Activated T-cell treated with anti-CD3 and anti-CD28 coated beads, Interleukin-2, amount 50 U/mL, for 4 hours (primary cell): ENCODE measurements around the gene ZDHHC13. TPM values are rescaled to one million over a fixed set of nuclear protein-coding genes. Genes with fewer than 3 reads are reported as not detected.

Experiments
- ATAC-seq, 2 donors: fragments of 200-7000 bp; cut with Tn5 transposase; one replicate each; pipeline ENCODE4 v1.10.0; 2021
- DNase-seq: peaks from one replicate; pipeline ENCODE4 v3.0.0-alpha.2; 2020
- H3K27me3 Mint-ChIP-seq: one replicate; pipeline ENCODE4 v1.8.0; 2021; ENCODE audit warnings: low read depth, mixed read lengths
- H3K36me3 Mint-ChIP-seq: one replicate; pipeline ENCODE4 v1.8.0; 2022; ENCODE audit warnings: mixed read lengths; ENCODE audit not compliant: insufficient read depth
- H3K4me1 Mint-ChIP-seq: one replicate; pipeline ENCODE4 v1.8.0; 2021; ENCODE audit warnings: low read depth, mixed read lengths
- H3K4me3 Mint-ChIP-seq: one replicate; pipeline ENCODE4 v1.8.0; 2021; ENCODE audit warnings: mild to moderate bottlenecking, moderate library complexity, mixed read lengths
- H3K9me3 Mint-ChIP-seq: one replicate; pipeline ENCODE4 v1.8.0; 2021; ENCODE audit warnings: mixed read lengths
- total RNA-seq, 3 donors: library from RNA; stranded (reverse); gene quantifications; one replicate each; pipeline ENCODE4 v1.2.1, GENCODE V29; 2021

ZDHHC13 gene
- total RNA-seq, 3 donors from 2014 or later, result 12.3 to 13.8 (median 13.5) TPM

DNA sequence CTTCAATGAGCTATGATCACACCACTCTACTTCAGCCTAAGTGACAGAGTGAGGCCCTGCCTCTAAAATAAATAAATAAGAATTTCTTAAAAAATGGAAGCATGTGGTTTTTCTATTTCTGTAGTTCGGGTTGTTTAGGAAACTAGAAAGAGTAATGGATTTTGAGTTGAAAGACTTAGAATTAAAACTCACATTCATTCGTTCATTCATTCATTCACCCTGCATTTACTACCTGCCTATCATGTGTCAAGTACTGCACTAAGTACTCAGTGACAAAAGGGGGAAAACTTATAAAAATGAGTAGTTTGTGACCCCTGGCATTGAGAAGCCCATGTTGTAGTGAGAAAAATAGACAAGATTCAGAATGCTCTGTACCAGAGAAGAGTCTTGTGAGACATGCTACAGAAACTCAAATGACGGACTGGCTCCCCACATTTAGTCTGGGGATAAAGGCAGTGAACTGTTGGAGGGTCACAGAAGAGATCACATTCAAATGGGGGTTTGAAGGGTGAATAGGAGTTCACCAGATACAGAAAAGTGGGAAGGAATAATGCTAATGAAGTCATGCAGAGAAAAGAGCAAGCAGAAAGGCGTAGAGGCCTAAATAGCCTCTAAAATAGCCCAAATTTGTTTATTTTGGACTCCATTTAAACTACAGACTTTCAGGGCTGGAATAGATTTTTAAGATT lies 77.8 kb downstream of the ZDHHC13 start:
- no peak for DNase-seq
- no peaks in the 10 kb centered on the region for H3K4me1 Mint-ChIP-seq
- H3K27me3 Mint-ChIP-seq, result no peaks in the 10 kb centered on the region
- H3K36me3 Mint-ChIP-seq, result peaks cover 3% of the 10 kb centered on the region
- H3K9me3 Mint-ChIP-seq, result no peaks in the 10 kb centered on the region
- no peak overlapping the region for H3K4me3 Mint-ChIP-seq
- ATAC-seq, result no peak

DNA sequence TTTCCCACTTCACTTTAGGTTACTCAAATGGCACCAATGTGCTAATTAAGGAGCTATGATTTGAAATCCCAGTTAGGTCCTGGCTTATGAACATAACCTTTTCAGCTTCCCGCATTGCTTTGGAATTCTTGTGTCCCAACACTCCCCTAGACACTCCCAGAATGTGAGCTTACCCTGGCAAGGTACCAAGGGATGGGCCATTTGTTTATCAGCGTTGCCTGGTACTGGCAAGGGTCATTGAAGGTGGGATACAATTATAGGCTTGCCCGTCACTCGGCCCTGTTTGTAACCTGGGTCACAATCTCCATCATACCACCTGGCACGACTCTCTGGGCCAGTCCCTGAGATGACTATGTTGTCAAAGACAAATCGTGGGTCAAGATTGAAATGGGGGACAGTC lies 79.5 kb downstream of the ZDHHC13 start:
- Mint-ChIP-seq H3K4me1 (no peaks in the 10 kb centered on the region), H3K36me3 (peaks cover 3% of the 10 kb centered on the region), H3K4me3 (no peak overlapping the region), H3K27me3 (no peaks in the 10 kb centered on the region), H3K9me3 (no peaks in the 10 kb centered on the region)
- DNase-seq (no peak), ATAC-seq (no peak)

DNA sequence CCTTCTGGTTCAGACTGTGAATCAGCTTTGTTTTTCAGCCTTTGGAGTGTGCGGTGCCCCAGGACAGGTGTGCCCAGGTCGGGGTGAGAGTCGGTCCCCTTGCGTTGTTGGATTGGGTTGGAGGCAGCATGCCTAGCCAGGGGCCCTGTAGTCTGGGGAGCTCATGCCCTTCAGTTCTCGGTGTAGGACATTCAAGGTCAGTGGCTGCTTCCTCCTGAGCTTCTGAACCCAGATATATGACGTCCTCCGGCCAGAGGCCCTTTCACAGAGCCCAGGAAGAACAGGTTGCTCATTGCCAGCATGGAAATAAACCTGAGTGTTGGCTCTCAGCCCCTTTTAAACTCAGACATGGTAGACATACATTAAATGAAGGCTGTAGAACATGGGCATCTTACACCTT lies 82.1 kb downstream of the ZDHHC13 start:
- Mint-ChIP-seq H3K27me3 (peaks cover 4% of the 10 kb centered on the region), H3K4me3 (no peak overlapping the region), H3K9me3 (no peaks in the 10 kb centered on the region), H3K4me1 (no peaks in the 10 kb centered on the region), H3K36me3 (no peaks in the 10 kb centered on the region)
- DNase-seq (no peak), ATAC-seq (no peak)

DNA sequence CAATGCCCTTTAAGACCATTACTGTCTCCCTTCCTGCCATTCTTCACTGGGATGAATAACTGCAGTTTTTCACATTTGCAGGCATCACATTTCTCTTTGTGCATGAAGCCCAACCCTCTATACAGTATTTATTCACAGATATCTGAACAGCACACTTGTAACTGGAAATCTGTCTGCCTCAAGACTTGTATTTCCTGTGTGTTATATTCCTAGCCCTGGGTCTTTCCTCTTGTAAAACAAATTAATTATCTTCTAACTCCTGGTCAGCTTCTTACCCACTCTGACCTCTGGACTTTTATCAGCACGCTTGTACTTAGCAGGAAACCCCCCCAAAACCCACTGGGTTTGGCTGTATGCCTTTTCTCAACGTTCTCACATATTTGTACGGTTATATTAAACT lies 82.8 kb downstream of the ZDHHC13 start:
- DNase-seq (no peak), ATAC-seq (no peak)
- Mint-ChIP-seq H3K27me3 (peaks cover 4% of the 10 kb centered on the region), H3K4me1 (no peaks in the 10 kb centered on the region), H3K4me3 (no peak overlapping the region), H3K36me3 (no peaks in the 10 kb centered on the region), H3K9me3 (no peaks in the 10 kb centered on the region)

DNA sequence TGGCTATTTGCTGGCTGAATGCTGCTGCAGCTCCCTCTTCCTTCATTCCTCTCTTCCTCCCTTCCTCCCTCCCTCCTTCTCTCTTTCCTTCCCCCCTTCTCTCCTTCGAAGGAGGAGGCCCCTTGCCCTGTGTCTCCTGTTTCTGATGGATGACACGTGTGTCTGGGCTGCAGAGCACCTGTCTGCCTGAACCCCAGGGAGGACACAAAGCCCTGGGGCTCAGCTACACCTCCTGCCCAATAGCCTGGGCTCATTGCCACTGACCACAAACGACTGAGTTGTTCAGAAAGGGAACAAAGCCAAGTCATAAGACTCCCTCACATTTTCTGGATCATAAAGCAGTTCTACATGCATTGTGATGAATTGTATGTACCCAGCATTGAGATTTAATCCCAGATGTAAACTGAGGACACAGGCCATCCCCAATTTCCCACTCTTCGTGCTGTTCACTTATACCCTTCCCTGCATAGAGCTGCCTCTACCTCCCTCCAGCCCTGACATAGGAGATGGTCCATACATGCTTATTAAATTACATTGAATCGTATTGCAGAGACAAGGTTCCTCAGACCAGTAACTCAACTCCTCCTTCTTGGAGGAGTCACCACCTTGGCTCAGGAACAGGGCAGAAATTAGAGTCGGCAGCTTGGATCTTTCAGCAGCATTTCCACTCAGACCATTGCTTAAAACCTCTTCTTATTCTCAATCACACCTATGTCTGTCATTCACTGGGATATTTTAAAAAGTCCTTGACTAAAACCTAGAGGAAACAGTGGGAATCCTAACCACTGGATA lies 83.6 kb downstream of the ZDHHC13 start:
- Mint-ChIP-seq H3K4me1 (no peaks in the 10 kb centered on the region), H3K27me3 (peaks cover 4% of the 10 kb centered on the region), H3K36me3 (no peaks in the 10 kb centered on the region), H3K4me3 (no peak overlapping the region), H3K9me3 (no peaks in the 10 kb centered on the region)
- no peak for ATAC-seq
- DNase-seq, result no peak

DNA sequence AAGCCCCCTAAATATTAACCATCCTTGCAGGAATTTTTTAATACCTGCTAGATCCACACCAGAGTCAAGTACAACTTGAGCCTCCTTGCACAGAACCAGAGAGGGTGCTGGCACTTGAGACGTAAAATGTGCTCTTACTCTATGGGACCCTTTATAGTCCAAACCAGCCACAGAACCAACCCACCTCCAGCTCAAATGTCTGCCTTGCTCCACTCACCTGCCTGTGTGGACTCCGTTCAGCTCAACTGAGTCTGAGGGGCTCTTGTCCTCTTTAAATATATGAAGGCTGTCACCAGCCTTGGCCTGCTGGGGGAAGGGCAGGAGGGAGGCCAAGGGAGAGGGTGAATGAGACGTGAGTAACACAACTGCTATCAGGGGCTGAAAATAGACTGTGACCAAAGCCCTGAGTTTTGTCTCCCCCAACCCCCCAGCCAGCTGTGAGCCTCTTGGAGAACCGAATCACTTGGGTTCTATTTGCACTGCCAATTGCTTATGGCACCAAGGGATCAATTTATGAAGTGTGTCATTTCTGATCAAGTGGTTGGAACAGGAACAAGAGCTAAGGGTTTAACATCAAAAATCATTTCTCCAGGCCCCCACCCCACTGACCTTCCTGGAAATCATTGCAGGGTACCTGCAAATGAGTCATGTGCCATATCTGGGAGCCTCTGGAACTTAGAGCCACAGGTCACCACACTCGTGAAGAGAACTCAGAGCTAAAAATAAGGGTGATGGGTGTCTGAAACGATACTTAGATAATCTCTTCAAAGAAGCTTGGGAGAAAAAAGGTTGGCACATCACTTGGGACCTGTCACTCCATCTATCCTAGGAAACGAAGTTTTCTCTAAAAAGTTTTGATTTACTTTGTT lies 85.0 kb downstream of the ZDHHC13 start, which contains the start of gene CSRP3:
Gene CSRP3, minus strand, starts transcription at position 247 of the 869 bp plus-strand sequence. CDS start 9,535 bp downstream, outside the sequence.
- H3K4me1 Mint-ChIP-seq, result no peaks in the 10 kb centered on the region
- no peak within 1 kb of the TSS for H3K4me3 Mint-ChIP-seq
- H3K9me3 Mint-ChIP-seq, result no peaks in the 10 kb centered on the region
- no peaks in the 10 kb centered on the region for H3K36me3 Mint-ChIP-seq
- ATAC-seq, result no peak
- H3K27me3 Mint-ChIP-seq, result peaks cover 4% of the 10 kb centered on the region
- no peak for DNase-seq

DNA sequence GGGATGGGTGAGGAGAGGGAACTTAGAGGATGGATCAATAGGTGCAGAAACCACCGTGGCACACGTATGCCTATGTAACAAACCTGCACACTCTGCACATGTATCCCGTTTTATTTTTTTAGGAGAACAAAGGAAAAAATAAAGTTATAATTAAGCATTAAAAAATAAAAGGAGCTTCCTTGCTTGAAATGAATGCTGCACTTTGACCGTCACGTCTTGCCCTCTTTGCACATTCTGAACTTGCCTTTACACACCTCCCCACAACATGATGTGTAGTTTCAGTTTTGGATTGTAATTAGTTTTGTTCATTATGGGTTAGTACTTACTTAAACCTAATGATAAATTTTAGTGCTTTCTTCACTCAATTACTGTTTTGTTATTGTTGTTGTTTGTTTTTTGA lies 87.9 kb downstream of the ZDHHC13 start:
- H3K36me3 Mint-ChIP-seq, result no peaks in the 10 kb centered on the region
- peaks cover 11% of the 10 kb centered on the region for H3K27me3 Mint-ChIP-seq
- DNase-seq, result no peak
- no peaks in the 10 kb centered on the region for H3K9me3 Mint-ChIP-seq
- H3K4me1 Mint-ChIP-seq, result no peaks in the 10 kb centered on the region
- ATAC-seq, result no peak
- H3K4me3 Mint-ChIP-seq, result no peak overlapping the region

DNA sequence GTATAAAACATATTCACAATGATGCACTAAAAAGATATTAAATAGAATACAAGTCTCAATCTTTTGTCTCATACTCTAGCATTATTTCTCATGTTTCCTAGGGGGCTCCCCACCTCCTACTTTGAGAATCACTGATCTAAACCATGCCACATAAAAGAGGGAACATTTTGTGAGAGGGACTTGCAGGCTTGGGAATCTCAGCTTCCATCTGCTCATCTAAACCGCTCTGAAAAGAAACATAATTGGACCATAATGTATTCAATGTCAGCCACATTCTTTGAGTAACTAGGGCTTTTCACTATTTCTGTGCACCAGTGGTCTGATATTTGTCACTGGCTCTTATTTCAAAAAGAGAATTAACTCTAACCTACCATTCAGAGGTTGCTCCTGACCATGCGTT lies 91.2 kb downstream of the ZDHHC13 start:
- Mint-ChIP-seq H3K4me1 (no peaks in the 10 kb centered on the region), H3K9me3 (no peaks in the 10 kb centered on the region), H3K27me3 (peaks cover 7% of the 10 kb centered on the region), H3K4me3 (no peak overlapping the region), H3K36me3 (no peaks in the 10 kb centered on the region)
- ATAC-seq (no peak), DNase-seq (no peak)

DNA sequence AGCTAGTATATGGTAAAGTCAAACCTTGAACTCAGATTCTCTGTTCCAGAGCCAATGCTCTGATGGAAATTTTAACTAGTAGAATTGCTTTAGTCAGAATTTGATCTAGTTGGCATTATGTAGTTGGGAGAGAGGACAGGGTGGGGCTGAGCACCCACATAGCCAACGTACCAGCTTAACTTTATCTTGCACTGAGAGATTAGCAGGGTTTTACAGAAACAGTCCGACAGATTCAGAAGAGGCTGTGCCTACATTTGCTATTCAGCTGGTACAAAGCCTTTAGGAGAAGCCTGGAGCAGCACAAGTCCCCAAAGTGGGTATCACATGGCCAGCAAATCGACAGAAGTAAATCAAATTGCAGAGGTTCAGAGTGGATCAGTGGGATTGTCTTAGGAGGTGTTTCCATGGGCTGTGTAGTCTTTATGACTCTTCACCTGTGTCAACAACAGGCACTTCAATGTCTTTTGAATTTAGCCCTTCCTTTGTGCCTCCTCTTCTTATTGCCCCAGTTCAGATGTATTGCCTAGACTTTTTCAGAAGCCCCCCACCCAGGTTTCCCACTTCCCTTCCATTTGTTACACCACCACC lies 92.1 kb downstream of the ZDHHC13 start:
- H3K4me1 Mint-ChIP-seq, result no peaks in the 10 kb centered on the region
- H3K9me3 Mint-ChIP-seq, result no peaks in the 10 kb centered on the region
- no peak for ATAC-seq

DNA sequence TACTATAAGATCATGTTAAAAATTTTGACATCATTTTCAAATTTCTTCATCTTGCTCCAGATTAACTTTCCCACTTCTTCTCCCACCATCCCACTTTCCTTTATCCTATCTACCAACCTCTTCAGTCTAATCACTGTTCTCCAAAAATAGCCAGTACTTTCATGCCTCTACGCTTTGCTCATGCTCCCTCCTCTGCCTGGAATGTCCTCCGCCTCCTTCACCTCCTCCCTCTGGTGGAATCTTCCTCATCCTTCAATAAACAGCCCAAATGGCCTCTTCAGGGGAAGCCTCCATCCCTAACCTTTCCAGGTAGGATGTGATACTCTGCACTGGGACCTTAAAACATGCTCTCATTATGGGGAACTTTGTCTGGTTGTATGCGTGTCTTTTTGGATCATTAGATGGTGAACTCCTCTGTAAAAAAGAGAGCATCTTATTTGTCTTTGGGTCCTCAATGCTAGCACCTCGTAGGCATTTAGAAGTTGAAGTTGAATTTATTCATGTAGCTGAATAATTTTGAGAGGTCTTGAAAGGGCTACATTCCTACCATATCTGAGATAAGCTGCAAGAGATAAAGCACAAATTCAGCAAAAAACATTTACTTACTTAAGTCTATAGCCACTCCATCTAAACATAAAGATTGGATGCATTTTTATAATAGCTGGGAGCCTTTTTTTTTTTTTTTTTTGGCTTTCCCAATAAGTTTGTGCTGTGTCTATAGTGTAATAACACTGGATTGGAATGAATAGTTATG lies 92.8 kb downstream of the ZDHHC13 start:
- Mint-ChIP-seq H3K27me3 (peaks cover 11% of the 10 kb centered on the region), H3K9me3 (no peaks in the 10 kb centered on the region), H3K4me1 (no peaks in the 10 kb centered on the region), H3K4me3 (no peak overlapping the region), H3K36me3 (no peaks in the 10 kb centered on the region)
- no peak for DNase-seq
- ATAC-seq, result no peak

More for the DNA sequence above, 92.1 kb downstream of the ZDHHC13 start:
- H3K27me3 Mint-ChIP-seq, result peaks cover 7% of the 10 kb centered on the region
- DNase-seq, result no peak
- H3K4me3 Mint-ChIP-seq, result no peak overlapping the region
- no peaks in the 10 kb centered on the region for H3K36me3 Mint-ChIP-seq

DNA sequence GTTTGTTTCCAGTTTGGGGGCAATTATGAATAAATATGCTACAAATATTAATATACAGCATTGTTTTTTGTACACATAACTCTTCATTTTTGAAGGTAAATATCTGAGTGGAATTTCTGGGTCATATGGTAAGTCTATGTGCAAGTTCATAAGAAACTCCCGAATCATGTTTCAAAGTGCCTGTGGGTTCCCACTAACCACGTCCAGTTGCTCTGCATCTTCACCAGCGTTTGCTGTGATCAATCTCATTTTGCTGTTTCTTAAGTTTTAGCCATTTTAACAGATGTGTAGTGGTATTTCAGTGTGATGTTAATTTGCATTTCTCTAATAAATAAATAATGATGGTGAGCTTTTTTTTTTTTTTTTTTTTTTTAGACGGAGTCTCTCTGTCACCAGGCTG lies 99.1 kb downstream of the ZDHHC13 start:
- Mint-ChIP-seq H3K4me1 (no peaks in the 10 kb centered on the region), H3K4me3 (no peak overlapping the region), H3K36me3 (no peaks in the 10 kb centered on the region), H3K27me3 (peaks cover 9% of the 10 kb centered on the region), H3K9me3 (no peaks in the 10 kb centered on the region)
- ATAC-seq (no peak), DNase-seq (no peak)

DNA sequence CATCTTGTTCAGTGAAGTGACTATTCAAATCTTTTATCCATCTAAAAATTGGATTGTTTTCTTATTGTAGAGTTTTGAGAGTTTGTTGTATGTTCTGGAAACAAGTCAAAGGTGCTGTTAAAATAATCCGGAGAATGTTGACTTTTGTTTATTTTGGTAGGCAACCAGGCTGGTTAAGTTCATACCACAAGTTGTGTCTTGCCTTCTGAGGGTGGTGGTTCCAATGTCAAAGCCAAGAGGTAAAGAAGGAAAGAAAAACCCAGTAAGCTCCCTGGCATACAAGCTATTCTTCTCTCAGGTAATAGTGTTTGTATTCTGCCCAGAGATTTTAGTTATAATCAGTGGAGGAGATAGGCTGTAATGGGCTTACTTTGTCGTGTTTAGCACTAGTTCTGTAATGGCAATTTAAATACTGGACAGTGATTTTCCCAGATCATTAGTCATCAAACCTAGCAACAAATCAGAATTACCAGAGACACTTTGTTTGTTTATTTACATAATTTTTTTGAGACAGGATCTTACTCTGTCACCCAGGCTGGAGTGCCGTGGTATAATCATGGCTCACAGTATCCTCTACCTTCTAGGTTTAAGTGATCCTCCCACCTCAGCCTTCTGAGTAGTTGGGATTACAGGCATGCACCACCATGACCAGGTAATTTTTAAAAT lies 99.9 kb downstream of the ZDHHC13 start:
- no peaks in the 10 kb centered on the region for H3K36me3 Mint-ChIP-seq
- no peaks in the 10 kb centered on the region for H3K9me3 Mint-ChIP-seq
- DNase-seq, result no peak
- ATAC-seq, result no peak
- H3K27me3 Mint-ChIP-seq, result peaks cover 9% of the 10 kb centered on the region
- H3K4me3 Mint-ChIP-seq, result no peak overlapping the region
- no peaks in the 10 kb centered on the region for H3K4me1 Mint-ChIP-seq

DNA sequence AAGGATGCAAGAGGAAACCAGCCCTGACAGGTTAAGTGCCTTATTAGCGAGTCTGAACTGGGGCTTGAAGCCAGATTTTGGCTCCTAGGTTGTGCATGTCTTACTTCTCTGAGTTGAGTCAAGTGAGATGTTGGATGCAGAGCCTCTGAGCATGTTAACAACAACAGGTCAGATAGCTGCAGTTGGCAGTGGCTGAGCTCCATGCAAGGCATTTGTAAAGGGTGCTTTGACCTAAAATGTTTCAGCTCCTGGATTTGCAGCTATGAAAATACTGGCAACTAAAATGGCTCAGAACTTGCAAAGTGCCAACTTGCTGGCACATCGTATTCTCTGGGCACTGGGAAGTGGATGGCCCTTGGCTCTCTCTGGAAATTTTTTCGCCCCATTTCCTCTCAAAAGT lies 101.2 kb downstream of the ZDHHC13 start:
- DNase-seq, result no peak
- peaks cover 9% of the 10 kb centered on the region for H3K27me3 Mint-ChIP-seq
- no peak for ATAC-seq
- no peaks in the 10 kb centered on the region for H3K4me1 Mint-ChIP-seq
- H3K36me3 Mint-ChIP-seq, result no peaks in the 10 kb centered on the region
- no peak overlapping the region for H3K4me3 Mint-ChIP-seq
- no peaks in the 10 kb centered on the region for H3K9me3 Mint-ChIP-seq
